Stimulated activated CD8-positive, alpha-beta memory T cell treated with anti-CD3 and anti-CD28 coated beads, Interleukin-15, amount 100 ng/mL, for 48 hours (primary cell): ENCODE measurements around the gene PEAK1.

Experiments used
- DNase-seq, 2 donors: peaks; one replicate each; pipeline ENCODE4 v3.0.0-alpha.2; 2020; ENCODE audit warnings: low read depth in 2 of 2

The PEAK1 gene

GRCh38 chr15:77127626-77128025, 292.3 kb downstream of the PEAK1 start:
- no peak for DNase-seq

GRCh38 chr15:77126529-77127326, 293.2 kb downstream of the PEAK1 start:
- no peak for DNase-seq

- DNase-seq, result no peak
These were observed 296.1 kb downstream of the PEAK1 start for GRCh38 chr15:77123854-77124253.

- no peak for DNase-seq
These were observed 297.3 kb downstream of the PEAK1 start for GRCh38 chr15:77122576-77122975.

GRCh38 chr15:77121599-77121998, 298.3 kb downstream of the PEAK1 start:
- no peak for DNase-seq

- DNase-seq, result no peak
These were observed 299.3 kb downstream of the PEAK1 start for GRCh38 chr15:77120576-77120975.

- no peak for DNase-seq
These were observed 300.5 kb downstream of the PEAK1 start for GRCh38 chr15:77119446-77119845.

- DNase-seq, result no peak
These were observed 301.0 kb downstream of the PEAK1 start for GRCh38 chr15:77118882-77119321.

- no peak for DNase-seq
These were observed 304.7 kb downstream of the PEAK1 start for GRCh38 chr15:77115179-77115578.

GRCh38 chr15:77112838-77113504, 306.9 kb downstream of the PEAK1 start:
- no peak for DNase-seq

GRCh38 chr15:77111789-77112188, 308.1 kb downstream of the PEAK1 start:
- no peak for DNase-seq

GRCh38 chr15:77107531-77108355, 312.2 kb downstream of the PEAK1 start:
- no peak for DNase-seq

GRCh38 chr15:77107068-77107467, 312.8 kb downstream of the PEAK1 start:
- DNase-seq, result no peak

GRCh38 chr15:77104155-77104554, 315.7 kb downstream of the PEAK1 start:
- DNase-seq, result no peak

- no peak for DNase-seq
These were observed 320.0 kb downstream of the PEAK1 start for GRCh38 chr15:77099741-77100463.

GRCh38 chr15:77098572-77098971, 321.3 kb downstream of the PEAK1 start:
- DNase-seq, result no peak

GRCh38 chr15:77097921-77098320, 322.0 kb downstream of the PEAK1 start:
- DNase-seq, result no peak

- DNase-seq, result no peak
These were observed 322.6 kb downstream of the PEAK1 start for GRCh38 chr15:77097248-77097721.

GRCh38 chr15:77096541-77096940, 323.4 kb downstream of the PEAK1 start:
- DNase-seq, result no peak

- DNase-seq, result no peak
These were observed 323.8 kb downstream of the PEAK1 start for GRCh38 chr15:77096138-77096537.

GRCh38 chr15:77094397-77095030, 325.4 kb downstream of the PEAK1 start:
- DNase-seq, result no peak
